PC-9 (cell line): ENCODE measurements around the gene AKR7A2. TPM values are rescaled to one million over a fixed set of nuclear protein-coding genes. Genes with fewer than 3 reads are reported as not detected.

Experiments used
- BruUV-seq: library from RNA; stranded (reverse); fragments of 400-500 nt; replicated peaks from 2 replicates; lab custom pipeline; 2021; lab: Mats Ljungman, UMichigan
- CTCF ChIA-PET: fragments of 300-600 bp; sonication (Branson Sonifier 250); formaldehyde crosslinking; loops from one replicate; lab custom pipeline; 2022; ENCODE audit warnings: antibody characterized with exemption; lab: Charles Lee
- POLR2A ChIA-PET: fragments of 300-600 bp; sonication (Branson Sonifier 250); formaldehyde crosslinking; loops from one replicate; lab custom pipeline; 2022; ENCODE audit warnings: antibody characterized with exemption; ENCODE audit not compliant: unreplicated experiment; lab: Charles Lee
- DNase-seq, 2 experiments: peaks; one replicate each; pipeline versions ENCODE4 v3.0.0 to v3.0.0-alpha.2; 2015 to 2022; ENCODE audit warnings: mixed read lengths in 1 of 2
- H2AFZ ChIP-seq: fragments of 200-600 bp; sonication (generic); 2 replicates; pipeline ENCODE4 v1.8.1; 2017; ENCODE audit warnings: antibody characterized with exemption
- H3F3A ChIP-seq: fragments of 200-600 bp; sonication (generic); 2 replicates; pipeline ENCODE4 v1.8.1; 2017; ENCODE audit warnings: antibody characterized with exemption, mild to moderate bottlenecking, low read depth; ENCODE audit not compliant: insufficient read depth
- H3K27ac ChIP-seq: fragments of 200-600 bp; sonication (generic); 2 replicates; pipeline ENCODE4 v1.6.1; 2016; ENCODE audit warnings: mixed run types
- H3K27me3 ChIP-seq: fragments of 200-600 bp; sonication (generic); 2 replicates; pipeline ENCODE4 v1.6.1; 2016; ENCODE audit warnings: low read depth, mixed run types; ENCODE audit not compliant: insufficient read depth
- H3K36me3 ChIP-seq: fragments of 200-600 bp; sonication (generic); 2 replicates; pipeline ENCODE4 v1.6.1; 2016; ENCODE audit warnings: low read depth, mixed run types
- H3K4me1 ChIP-seq: fragments of 200-600 bp; sonication (generic); replicated peaks from 2 replicates; pipeline ENCODE4 v1.6.1; 2016; ENCODE audit warnings: mixed run types; ENCODE audit not compliant: insufficient read depth
- H3K4me2 ChIP-seq: fragments of 200-600 bp; sonication (generic); 2 replicates; pipeline ENCODE4 v1.6.1; 2017; ENCODE audit warnings: mixed run types
- H3K4me3 ChIP-seq: fragments of 200-600 bp; sonication (generic); 2 replicates; pipeline ENCODE4 v1.6.1; 2016; ENCODE audit warnings: mixed run types
- H3K79me2 ChIP-seq: fragments of 200-600 bp; sonication (generic); 2 replicates; pipeline ENCODE4 v1.6.1; 2017; ENCODE audit warnings: low read depth, mixed run types
- H3K9me2 ChIP-seq: fragments of 200-600 bp; sonication (generic); 2 replicates; pipeline ENCODE4 v1.8.1; 2017; ENCODE audit warnings: mild to moderate bottlenecking; ENCODE audit not compliant: insufficient read depth
- H3K9me3 ChIP-seq: fragments of 200-600 bp; sonication (generic); 2 replicates; pipeline ENCODE4 v1.8.1; 2016; ENCODE audit warnings: low read depth; ENCODE audit not compliant: insufficient read depth
- H4K20me1 ChIP-seq: fragments of 200-600 bp; sonication (generic); 2 replicates; pipeline ENCODE4 v1.8.1; 2017; ENCODE audit not compliant: insufficient read depth
- CTCF ChIP-seq: fragments of 200-600 bp; sonication (generic); conservative IDR thresholded peaks from 2 replicates; pipeline ENCODE4 v1.6.1; 2017; ENCODE audit warnings: mixed run types, antibody characterized with exemption, mild to moderate bottlenecking, moderate library complexity
- EZH2 ChIP-seq: fragments of 200-600 bp; sonication (generic); IDR thresholded peaks from 2 replicates; pipeline ENCODE4 v1.8.0; 2017; ENCODE audit warnings: antibody characterized with exemption, low read depth
- intact Hi-C: fragments of 100-400 bp; cut with micrococcal nuclease; formaldehyde crosslinking; loops from one replicate; pipeline ENCODE4 v1.10.0; 2022; ENCODE audit not compliant: unreplicated experiment
- total RNA-seq: library from RNA; stranded (reverse); gene quantifications from 2 replicates; pipeline ENCODE4 v1.2.3, GENCODE V29; 2021

The AKR7A2 gene
- total RNA-seq, 1 experiment from 2014 or later, result 79.6 TPM

DNA sequence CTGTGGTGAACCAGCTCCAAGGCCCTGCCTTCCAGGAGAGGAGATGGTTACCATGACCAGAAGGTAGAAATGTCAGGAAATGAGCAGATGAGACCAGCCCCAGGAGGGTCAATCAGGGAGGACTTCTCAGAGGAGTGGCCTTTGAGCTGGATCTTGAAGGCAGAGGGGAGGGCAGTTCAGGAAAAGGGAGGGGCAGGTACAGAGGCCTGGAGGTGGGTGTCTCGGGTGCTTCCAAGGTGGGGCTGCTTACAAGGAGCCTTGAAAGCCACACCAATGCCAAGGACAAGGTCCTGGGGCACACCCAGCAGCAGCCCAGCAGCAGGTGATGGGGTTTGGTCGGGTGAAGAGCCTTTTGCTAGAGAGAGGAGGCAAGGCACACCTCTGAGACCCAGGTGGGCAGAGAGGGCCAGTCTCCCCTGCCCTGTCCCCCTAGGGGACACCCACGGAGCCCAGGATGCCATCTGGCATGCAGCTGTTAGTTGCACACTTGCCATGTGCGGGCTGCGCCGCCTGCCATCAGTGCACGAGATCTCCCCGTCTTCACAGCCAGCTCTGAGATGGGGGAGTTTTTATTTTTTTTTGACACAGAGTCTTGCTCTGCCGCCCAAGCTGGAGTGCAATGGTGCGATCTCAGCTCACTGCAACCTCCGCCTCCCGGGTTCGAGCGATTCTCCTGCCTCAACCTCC is 18.6 kb upstream of the AKR7A2 start:
- Histone ChIP-seq H3K4me2 (no peak overlapping the region), H3K9me2 (no peaks in the 10 kb centered on the region), H3F3A (no peaks in the 10 kb centered on the region), H3K9me3 (no peaks in the 10 kb centered on the region), H3K79me2 (no peaks in the 10 kb centered on the region), H3K4me3 (no peak overlapping the region), H3K36me3 (no peaks in the 10 kb centered on the region), H2AFZ (no peak overlapping the region), H3K27ac (no peak overlapping the region), H3K27me3 (no peaks in the 10 kb centered on the region), H3K4me1 (no peaks in the 10 kb centered on the region; the same call in 1 of the 2 replicates), H4K20me1 (no peaks in the 10 kb centered on the region)
- ChIA-PET POLR2A (no interaction called here), CTCF (no interaction called here)
- no TSS peak for BruUV-seq
- no peak for TF ChIP-seq CTCF
- TF ChIP-seq EZH2, result no peak
- DNase-seq, result no peak
- intact Hi-C loops, result no loop called here

GRCh38 chr1:19329611-19330010 is 17.7 kb upstream of the AKR7A2 start:
- no peak for TF ChIP-seq EZH2
- no peak for TF ChIP-seq CTCF
- Histone ChIP-seq H3F3A (no peaks in the 10 kb centered on the region), H3K36me3 (no peaks in the 10 kb centered on the region), H4K20me1 (no peaks in the 10 kb centered on the region), H3K9me2 (no peaks in the 10 kb centered on the region), H3K4me3 (no peak overlapping the region), H3K4me2 (no peak overlapping the region), H2AFZ (no peak overlapping the region), H3K9me3 (no peaks in the 10 kb centered on the region), H3K79me2 (no peaks in the 10 kb centered on the region), H3K4me1 (no peaks in the 10 kb centered on the region; the same call in 1 of the 2 replicates), H3K27ac (no peak overlapping the region), H3K27me3 (no peaks in the 10 kb centered on the region)
- no TSS peak for BruUV-seq
- ChIA-PET CTCF (no interaction called here), POLR2A (no interaction called here)
- intact Hi-C loops, result no loop called here
- no peak for DNase-seq

- CTCF ChIA-PET, result interaction anchor here (0.7 kb wide), 1 partner anchor 9 kb away, joined by 6 read pairs; no protein-coding TSS in a partner anchor
- Histone ChIP-seq H3K79me2 (no peaks in the 10 kb centered on the region), H3K36me3 (no peaks in the 10 kb centered on the region), H3K9me3 (no peaks in the 10 kb centered on the region), H3K4me2 (no peak overlapping the region), H2AFZ (no peak overlapping the region), H3K9me2 (no peaks in the 10 kb centered on the region), H3K27ac (no peak overlapping the region), H4K20me1 (no peaks in the 10 kb centered on the region), H3K27me3 (no peaks in the 10 kb centered on the region), H3F3A (no peaks in the 10 kb centered on the region), H3K4me3 (no peak overlapping the region), H3K4me1 (no peaks in the 10 kb centered on the region; the same call in 1 of the 2 replicates)
- intact Hi-C loops, result no loop called here
- POLR2A ChIA-PET, result no interaction called here
- BruUV-seq, result no TSS peak
- no peak for DNase-seq
- no peak for TF ChIP-seq CTCF
- TF ChIP-seq EZH2, result no peak
Measured at GRCh38 chr1:19329188-19329587, 17.2 kb upstream of the AKR7A2 start.
